Astrocyte of the hippocampus (primary cell): ENCODE results near the gene FRMD4B.
A peak's percentile ranks its signal among the peaks of the same experiment; 100 is the strongest.

ENCODE experiments used
- DNase-seq: peaks from one replicate; pipeline ENCODE4 v3.0.0; 2011; ENCODE audit warnings: low read depth, low spot score

Gene FRMD4B

GRCh38 chr3:69129531-69129930 lies 256.4 kb downstream of the FRMD4B start:
- DNase-seq, result no peak

GRCh38 chr3:69128509-69128908 lies 257.4 kb downstream of the FRMD4B start:
- no peak for DNase-seq

GRCh38 chr3:69126999-69127398 lies 258.9 kb downstream of the FRMD4B start:
- no peak for DNase-seq

GRCh38 chr3:69126216-69126615 lies 259.7 kb downstream of the FRMD4B start:
- DNase-seq, result no peak

GRCh38 chr3:69122403-69122802 lies 263.5 kb downstream of the FRMD4B start, which contains the start of gene LMOD3:
TSS of gene LMOD3 (minus strand) at chr3:69122595. CDS start at chr3:69122386, 209 bp downstream.
- DNase-seq, result no peak

- no peak for DNase-seq
Observed at GRCh38 chr3:69121950-69122349, 263.9 kb downstream of the FRMD4B start.

GRCh38 chr3:69121513-69121912 lies 264.4 kb downstream of the FRMD4B start:
- DNase-seq, result no peak

- peak; percentile 82 for DNase-seq
Observed at GRCh38 chr3:69120879-69121464, 264.9 kb downstream of the FRMD4B start.
